BE2C (cell line): ENCODE data around the gene C2orf69.

Experiments
- DNase-seq: peaks from one replicate; pipeline ENCODE4 v3.0.0-alpha.2; 2020
- H3K27me3 ChIP-seq: fragments of 250-450 bp; sonication (Bioruptor Pico); 2 replicates; pipeline ENCODE4 v1.5.1; 2020; ENCODE audit warnings: mild to moderate bottlenecking
- H3K36me3 ChIP-seq: fragments of 250-450 bp; sonication (Bioruptor Pico); 2 replicates; pipeline ENCODE4 v1.5.1; 2020; ENCODE audit warnings: mild to moderate bottlenecking
- H3K4me1 ChIP-seq: fragments of 250-450 bp; sonication (Bioruptor Pico); 2 replicates; pipeline ENCODE4 v1.5.1; 2020
- H3K4me3 ChIP-seq: 2 replicates; pipeline ENCODE4 v1.5.1; 2011; ENCODE audit warnings: low read depth, low read length
- H3K9me3 ChIP-seq: fragments of 250-450 bp; sonication (Bioruptor Pico); 2 replicates; pipeline ENCODE4 v1.5.1; 2020
- TF ChIP-seq, protein P1 (sequence below): IDR thresholded peaks from 2 replicates; pipeline ENCODE4 v1.5.1; 2012; ENCODE audit warnings: mild to moderate bottlenecking, low read depth, low read length

C2orf69 gene

DNA sequence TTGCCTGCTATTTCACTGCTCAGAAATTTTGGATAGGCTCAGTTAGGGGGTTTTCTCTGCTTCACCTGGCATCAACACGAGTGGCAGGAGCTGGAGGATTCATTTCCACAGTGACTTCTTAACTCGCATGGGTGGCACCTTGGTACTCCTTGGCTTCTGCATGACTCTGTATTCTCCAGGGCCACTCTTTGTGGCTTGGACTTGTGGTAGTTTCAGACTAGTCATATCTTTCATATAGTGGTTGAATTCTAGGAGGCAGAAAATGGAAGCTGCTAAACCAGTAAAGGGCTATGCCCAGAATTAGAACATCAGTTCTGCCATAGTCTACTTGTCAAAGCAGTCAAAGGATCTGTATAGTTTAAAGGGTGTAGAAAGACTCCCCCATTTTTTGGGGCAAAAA is 51.1 kb downstream of the C2orf69 start:
- no peaks in the 10 kb centered on the region for H3K9me3 ChIP-seq
- TF ChIP-seq, protein P1, sequence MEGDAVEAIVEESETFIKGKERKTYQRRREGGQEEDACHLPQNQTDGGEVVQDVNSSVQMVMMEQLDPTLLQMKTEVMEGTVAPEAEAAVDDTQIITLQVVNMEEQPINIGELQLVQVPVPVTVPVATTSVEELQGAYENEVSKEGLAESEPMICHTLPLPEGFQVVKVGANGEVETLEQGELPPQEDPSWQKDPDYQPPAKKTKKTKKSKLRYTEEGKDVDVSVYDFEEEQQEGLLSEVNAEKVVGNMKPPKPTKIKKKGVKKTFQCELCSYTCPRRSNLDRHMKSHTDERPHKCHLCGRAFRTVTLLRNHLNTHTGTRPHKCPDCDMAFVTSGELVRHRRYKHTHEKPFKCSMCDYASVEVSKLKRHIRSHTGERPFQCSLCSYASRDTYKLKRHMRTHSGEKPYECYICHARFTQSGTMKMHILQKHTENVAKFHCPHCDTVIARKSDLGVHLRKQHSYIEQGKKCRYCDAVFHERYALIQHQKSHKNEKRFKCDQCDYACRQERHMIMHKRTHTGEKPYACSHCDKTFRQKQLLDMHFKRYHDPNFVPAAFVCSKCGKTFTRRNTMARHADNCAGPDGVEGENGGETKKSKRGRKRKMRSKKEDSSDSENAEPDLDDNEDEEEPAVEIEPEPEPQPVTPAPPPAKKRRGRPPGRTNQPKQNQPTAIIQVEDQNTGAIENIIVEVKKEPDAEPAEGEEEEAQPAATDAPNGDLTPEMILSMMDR, result no peak
- no peak overlapping the region for H3K4me3 ChIP-seq
- H3K27me3 ChIP-seq, result no peaks in the 10 kb centered on the region; the same call in 1 of the 2 replicates
- H3K4me1 ChIP-seq, result no peaks in the 10 kb centered on the region
- no peak for DNase-seq
- H3K36me3 ChIP-seq, result peaks cover 53% of the 10 kb centered on the region

DNA sequence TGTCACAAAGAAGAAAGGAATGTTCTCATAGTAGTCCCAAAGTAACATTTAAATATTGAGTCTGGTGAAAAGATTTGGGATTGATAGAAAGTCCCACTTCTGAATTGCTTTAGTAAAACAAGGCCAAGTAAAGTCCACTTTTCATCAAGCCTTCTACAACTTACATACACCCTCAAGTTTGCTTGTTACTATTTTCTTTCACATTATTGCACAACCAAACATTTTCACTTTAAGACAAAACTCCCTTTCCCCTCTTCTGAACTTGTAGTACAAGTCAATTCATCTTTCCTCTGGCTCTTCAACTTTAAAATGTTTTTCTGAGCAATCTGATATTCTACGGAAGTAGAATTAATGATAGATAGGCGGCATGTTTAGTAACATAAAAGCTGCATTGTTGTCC is 55.3 kb downstream of the C2orf69 start:
- TF ChIP-seq, protein P1, result no peak
- H3K27me3 ChIP-seq, result no peaks in the 10 kb centered on the region; the same call in 1 of the 2 replicates
- DNase-seq, result no peak
- no peaks in the 10 kb centered on the region for H3K9me3 ChIP-seq
- no peaks in the 10 kb centered on the region for H3K4me1 ChIP-seq
- H3K4me3 ChIP-seq, result no peak overlapping the region
- peaks cover 36% of the 10 kb centered on the region for H3K36me3 ChIP-seq

DNA sequence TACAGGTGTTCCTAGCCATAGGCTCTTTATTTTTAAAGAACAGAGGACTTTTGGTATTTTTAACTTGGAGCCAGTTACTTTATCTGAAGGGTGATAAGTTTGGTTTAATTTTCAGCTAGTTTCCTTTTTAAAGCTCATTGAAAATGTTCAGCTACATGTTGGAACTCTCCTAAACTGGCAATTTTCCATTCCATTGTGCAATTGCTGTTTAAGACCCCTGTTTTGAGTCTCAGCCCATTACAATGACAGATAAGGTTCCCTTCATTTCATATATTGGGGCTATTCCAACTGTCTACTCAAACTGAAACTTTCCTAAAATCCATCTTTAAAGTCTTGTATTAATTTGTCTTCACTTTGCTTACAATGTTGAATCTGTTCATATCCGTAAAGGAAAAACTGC is 55.9 kb downstream of the C2orf69 start:
- H3K4me3 ChIP-seq, result no peak overlapping the region
- H3K9me3 ChIP-seq, result no peaks in the 10 kb centered on the region
- DNase-seq, result no peak
- TF ChIP-seq, protein P1, result no peak
- H3K4me1 ChIP-seq, result no peaks in the 10 kb centered on the region
- peaks cover 33% of the 10 kb centered on the region for H3K36me3 ChIP-seq
- H3K27me3 ChIP-seq, result no peaks in the 10 kb centered on the region; the same call in 1 of the 2 replicates

DNA sequence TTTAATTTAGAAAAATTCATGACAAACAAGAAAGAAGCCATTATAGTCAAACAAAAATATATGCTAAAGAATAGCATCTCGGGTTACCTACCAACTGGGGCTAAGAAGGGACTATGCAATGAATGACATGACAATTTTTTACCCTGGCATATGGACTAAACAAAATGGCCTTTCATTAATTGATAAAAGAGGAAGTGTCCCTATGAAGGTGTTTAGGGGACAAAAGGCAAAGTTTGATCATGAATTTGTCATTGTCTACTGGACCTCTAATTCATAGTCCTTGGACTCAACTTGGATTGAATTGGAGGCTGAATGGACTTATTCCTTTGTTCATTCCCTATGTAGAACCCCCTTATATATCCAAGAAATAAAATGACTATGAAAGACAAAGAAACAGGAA is 57.0 kb downstream of the C2orf69 start:
- Histone ChIP-seq H3K4me1 (no peaks in the 10 kb centered on the region), H3K36me3 (peaks cover 26% of the 10 kb centered on the region), H3K9me3 (no peaks in the 10 kb centered on the region), H3K4me3 (no peak overlapping the region), H3K27me3 (no peaks in the 10 kb centered on the region; the same call in 1 of the 2 replicates)
- TF ChIP-seq, protein P1, result no peak
- DNase-seq, result no peak

DNA sequence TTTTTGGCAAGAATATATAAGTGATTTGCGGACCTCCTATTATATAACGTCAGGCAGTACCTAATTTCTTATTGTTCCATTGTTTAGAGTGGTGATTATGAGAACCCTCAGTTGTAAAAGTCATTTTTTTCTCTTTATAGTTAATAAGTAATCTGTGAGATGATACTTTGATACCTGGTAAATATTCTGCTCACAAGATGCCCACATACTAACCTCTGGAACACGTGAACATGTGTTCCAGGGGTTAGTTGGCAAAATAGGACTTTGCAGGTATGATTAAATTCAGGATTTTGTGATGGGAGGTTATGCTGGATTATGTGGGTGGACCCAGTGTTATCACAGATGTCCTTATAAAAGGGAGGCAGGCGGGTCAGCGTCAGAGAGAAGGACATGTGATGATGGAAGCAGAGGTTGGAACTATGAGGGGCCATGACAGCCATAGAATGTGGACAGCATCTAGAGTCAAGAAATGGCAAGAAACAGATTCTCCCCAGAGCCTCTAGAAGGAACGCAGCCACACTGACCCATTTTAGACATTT is 61.1 kb downstream of the C2orf69 start:
- Histone ChIP-seq H3K9me3 (no peaks in the 10 kb centered on the region), H3K4me3 (no peak overlapping the region), H3K27me3 (no peaks in the 10 kb centered on the region), H3K36me3 (no peaks in the 10 kb centered on the region), H3K4me1 (no peaks in the 10 kb centered on the region)
- TF ChIP-seq, protein P1, result no peak
- DNase-seq, result no peak

DNA sequence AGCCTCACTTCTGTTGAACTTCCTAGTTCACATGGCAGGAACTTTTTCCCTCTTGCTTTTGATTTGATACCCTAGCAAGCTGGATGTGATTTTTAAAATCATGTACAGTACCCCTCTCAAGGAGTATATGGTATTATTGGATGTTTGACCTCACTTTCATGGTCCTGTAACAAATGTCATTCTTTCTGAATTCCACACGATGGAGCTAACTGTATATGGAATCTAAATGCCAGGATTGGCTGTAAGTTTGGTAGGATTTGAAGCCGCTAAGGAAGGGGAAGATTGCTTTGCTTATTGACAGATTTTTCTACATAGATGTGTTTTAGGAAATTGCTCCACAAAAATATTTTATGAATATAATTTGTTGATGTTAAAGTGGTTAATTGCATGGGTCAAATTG is 62.6 kb downstream of the C2orf69 start:
- TF ChIP-seq, protein P1, result peak; percentile 69
- H3K36me3 ChIP-seq, result no peaks in the 10 kb centered on the region
- H3K9me3 ChIP-seq, result no peaks in the 10 kb centered on the region
- no peak for DNase-seq
- H3K4me1 ChIP-seq, result no peaks in the 10 kb centered on the region
- no peaks in the 10 kb centered on the region for H3K27me3 ChIP-seq
- H3K4me3 ChIP-seq, result no peak overlapping the region
